Liver (tissue), 9 donors: ENCODE results near the gene CA11. TPM values are rescaled to one million over a fixed set of nuclear protein-coding genes. Genes with fewer than 3 reads are reported as not detected.
"Not testable (repeated sequence)": the region's sequence is repeated elsewhere in the genome, so short reads cannot be mapped to it uniquely, and the experiment has no call there.

ENCODE experiments used
- DNase-seq: peaks from one replicate; pipeline ENCODE4 v3.0.0-alpha.2; 2017; ENCODE audit warnings: low spot score
- H3K27ac ChIP-seq, 2 donors: one replicate each; pipeline ENCODE4 v1.7.0; 2013; ENCODE audit warnings: inconsistent platforms in 2 of 2, low read length in 2 of 2, control low read depth in 1 of 2, low read depth in 1 of 2, mild to moderate bottlenecking in 1 of 2
- H3K27me3 ChIP-seq, 4 donors: one replicate each; pipeline versions ENCODE4 v1.6.1 to v1.7.0; 2013; ENCODE audit warnings: low read length in 3 of 4, inconsistent platforms in 1 of 4, mild to moderate bottlenecking in 1 of 4, moderate library complexity in 1 of 4; ENCODE audit not compliant: control insufficient read depth in 4 of 4, insufficient read depth in 4 of 4
- H3K36me3 ChIP-seq, 4 donors: one replicate each; pipeline versions ENCODE4 v1.6.1 to v1.7.0; 2013; ENCODE audit warnings: low read length in 3 of 4, mild to moderate bottlenecking in 3 of 4, low read depth in 1 of 4, moderate library complexity in 1 of 4; ENCODE audit not compliant: control insufficient read depth in 4 of 4, insufficient read depth in 3 of 4
- H3K4me1 ChIP-seq, 4 donors: one replicate each; pipeline versions ENCODE4 v1.6.1 to v1.7.0; 2013; ENCODE audit warnings: low read length in 3 of 4, mild to moderate bottlenecking in 3 of 4, moderate library complexity in 1 of 4; ENCODE audit not compliant: control insufficient read depth in 4 of 4, insufficient read depth in 4 of 4
- H3K4me3 ChIP-seq, 3 donors: one replicate each; pipeline versions ENCODE4 v1.6.1 to v1.7.0; 2013; ENCODE audit warnings: low read length in 3 of 3, control low read depth in 1 of 3, low read depth in 1 of 3, mild to moderate bottlenecking in 1 of 3
- H3K9ac ChIP-seq, 2 donors: one replicate each; pipeline ENCODE4 v1.7.0; 2013; ENCODE audit warnings: low read length in 2 of 2, mild to moderate bottlenecking in 2 of 2, moderate library complexity in 2 of 2, control low read depth in 1 of 2, low read depth in 1 of 2
- H3K9me3 ChIP-seq, 4 donors: one replicate each; pipeline versions ENCODE4 v1.6.1 to v1.7.0; 2013; ENCODE audit warnings: low read length in 3 of 4; ENCODE audit not compliant: control insufficient read depth in 4 of 4
- CTCF ChIP-seq: fragments of 150-350 bp; IDR thresholded peaks from 2 replicates; pipeline ENCODE4 v1.5.1; 2017; ENCODE audit warnings: improper control_type of control experiment, low read depth, low read length; ENCODE audit not compliant: missing input control
- EGR1 ChIP-seq, 2 donors: IDR thresholded peaks; 2 replicates each; pipeline ENCODE4 v1.6.1; 2016 to 2018; ENCODE audit warnings: antibody characterized with exemption in 2 of 2, low read depth in 2 of 2
- GABPA ChIP-seq, 2 donors: IDR thresholded peaks in 1 of 2; conservative IDR thresholded peaks in 1 of 2; 2 replicates each; pipeline ENCODE4 v1.6.1; 2016; ENCODE audit warnings: antibody characterized with exemption in 2 of 2, mild to moderate bottlenecking in 1 of 2, moderate library complexity in 1 of 2
- HNF4A ChIP-seq, 2 donors: conservative IDR thresholded peaks; 2 replicates each; pipeline ENCODE4 v1.6.1; 2016; ENCODE audit warnings: antibody characterized with exemption in 2 of 2, mild to moderate bottlenecking in 2 of 2
- HNF4G ChIP-seq: IDR thresholded peaks from 2 replicates; pipeline ENCODE4 v1.6.1; 2016; ENCODE audit warnings: antibody characterized with exemption
- JUND ChIP-seq, 2 donors: IDR thresholded peaks; 2 replicates each; pipeline ENCODE4 v1.6.1; 2016; ENCODE audit warnings: antibody characterized with exemption in 2 of 2
- MAX ChIP-seq: IDR thresholded peaks from 2 replicates; pipeline ENCODE4 v1.6.1; 2016; ENCODE audit warnings: antibody characterized with exemption
- NR2F2 ChIP-seq: IDR thresholded peaks from 2 replicates; pipeline ENCODE4 v1.6.1; 2016; ENCODE audit warnings: antibody characterized with exemption
- RAD21 ChIP-seq, 2 donors: IDR thresholded peaks; 2 replicates each; pipeline ENCODE4 v1.6.1; 2016; ENCODE audit warnings: antibody characterized with exemption in 2 of 2, mild to moderate bottlenecking in 2 of 2
- TAF1 ChIP-seq: conservative IDR thresholded peaks from 2 replicates; pipeline ENCODE4 v1.6.1; 2016; ENCODE audit warnings: antibody characterized with exemption, mild to moderate bottlenecking
- WGBS: extraction: QIAGEN DNeasy Blood & Tissue Kit; methylation state at CpG from one replicate; pipeline ENCODE4 v1.1.7; 2013; 5-methylcytosine and 5-hydroxymethylcytosine counted together
- polyA plus RNA-seq, 2 donors: library from polyadenylated mRNA; stranded (reverse) in 1 of 2; unstranded in 1 of 2; fragments of 200-250 nt in 1 of 2; fragments of >200 nt in 1 of 2; fragmentation: Nextera tagmentation in 1 of 2; extraction: Ambion mirVana in 1 of 2; gene quantifications; one replicate each; pipeline versions ENCODE4 v1.2.1 to v1.2.3, GENCODE V29; 2013 to 2015
- total RNA-seq, 2 donors: library from RNA; depleted of rRNA; stranded (reverse); fragments of >200 nt; gene quantifications; one replicate each; pipeline ENCODE4 v1.2.3, GENCODE V29; 2014
- TF ChIP-seq, protein P1 (sequence below): IDR thresholded peaks from 2 replicates; pipeline ENCODE4 v1.6.1; 2016; ENCODE audit warnings: antibody characterized with exemption
- donor health status: healthy.
- donor health status: healthy.
- donor health status: healthy.
- donor health status: healthy.
- donor health status: healthy.

CA11 gene
- total RNA-seq (under 1 TPM; 0.09 to 0.33 TPM), polyA plus RNA-seq (1 to 10 TPM in 1 of 2 donors, under 1 TPM in 1; 0.35 to 1.1 TPM)

- Histone ChIP-seq H3K4me1 (peaks cover 2 to 21% (median 11%) of the 10 kb centered on the region in 4 donors), H3K27me3 (no peaks in the 10 kb centered on the region), H3K4me3 (peak within 1 kb of the TSS; percentile 8 to 35 (median 11)), H3K36me3 (no peaks in the 10 kb centered on the region), H3K9me3 (no peaks in the 10 kb centered on the region), H3K27ac (peak within 1 kb of the TSS; percentile 64 to 82), H3K9ac (peak within 1 kb of the TSS; percentile 32 to 34)
- TF ChIP-seq TAF1: no peak
- peak; percentile 70 for TF ChIP-seq CTCF
- peak; percentile 83 to 87 for TF ChIP-seq RAD21 (IDR thresholded peaks at IDR 0.05)
- 2% methylated on average over 33 of the region's 33 CpGs for whole genome bisulfite sequencing
- peak; percentile 78 for DNase-seq
Observed at GRCh38 chr19:48646001-48646721, at the start of gene CA11. Gene CA11 (minus strand): TSS chr19:48646187. CDS start chr19:48645632, 555 bp downstream.

- not testable (repeated sequence) for DNase-seq, H3K9ac ChIP-seq, H3K9me3 ChIP-seq, H3K4me1 ChIP-seq, H3K27ac ChIP-seq, H3K27me3 ChIP-seq, H3K4me3 ChIP-seq, H3K36me3 ChIP-seq
- WGBS: 82% methylated on average over 9 of the region's 9 CpGs
Observed at GRCh38 chr19:48693629-48694028, 47.6 kb upstream of the CA11 start.

- peaks cover 2 to 5% (median 4%) of the 10 kb centered on the region in 4 donors for H3K4me1 ChIP-seq
- DNase-seq: no peak
- no peak overlapping the region for H3K4me3 ChIP-seq
- H3K9me3 ChIP-seq: no peaks in the 10 kb centered on the region
- TF ChIP-seq MAX (no peak), EGR1 (IDR thresholded peaks at IDR 0.05; ENCODE audit: low read depth in 2 of 2) (no peak), HNF4A (conservative IDR thresholded peaks at IDR 0.05) (no peak), NR2F2 (no peak), JUND (IDR thresholded peaks at IDR 0.05) (no peak), HNF4G (no peak), GABPA (IDR thresholded peaks at IDR 0.05 in 1 of 2, conservative IDR thresholded peaks at IDR 0.05 in 1 of 2) (no peak)
- TF ChIP-seq, protein P1, sequence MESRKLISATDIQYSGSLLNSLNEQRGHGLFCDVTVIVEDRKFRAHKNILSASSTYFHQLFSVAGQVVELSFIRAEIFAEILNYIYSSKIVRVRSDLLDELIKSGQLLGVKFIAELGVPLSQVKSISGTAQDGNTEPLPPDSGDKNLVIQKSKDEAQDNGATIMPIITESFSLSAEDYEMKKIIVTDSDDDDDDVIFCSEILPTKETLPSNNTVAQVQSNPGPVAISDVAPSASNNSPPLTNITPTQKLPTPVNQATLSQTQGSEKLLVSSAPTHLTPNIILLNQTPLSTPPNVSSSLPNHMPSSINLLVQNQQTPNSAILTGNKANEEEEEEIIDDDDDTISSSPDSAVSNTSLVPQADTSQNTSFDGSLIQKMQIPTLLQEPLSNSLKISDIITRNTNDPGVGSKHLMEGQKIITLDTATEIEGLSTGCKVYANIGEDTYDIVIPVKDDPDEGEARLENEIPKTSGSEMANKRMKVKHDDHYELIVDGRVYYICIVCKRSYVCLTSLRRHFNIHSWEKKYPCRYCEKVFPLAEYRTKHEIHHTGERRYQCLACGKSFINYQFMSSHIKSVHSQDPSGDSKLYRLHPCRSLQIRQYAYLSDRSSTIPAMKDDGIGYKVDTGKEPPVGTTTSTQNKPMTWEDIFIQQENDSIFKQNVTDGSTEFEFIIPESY: no peak
- H3K27ac ChIP-seq: no peak overlapping the region
- no peaks in the 10 kb centered on the region for H3K27me3 ChIP-seq
- H3K36me3 ChIP-seq: no peaks in the 10 kb centered on the region
- WGBS: 85% methylated on average over 7 of the region's 7 CpGs
- no peak overlapping the region for H3K9ac ChIP-seq
Observed at GRCh38 chr19:48689449-48689848, 43.5 kb upstream of the CA11 start.
